A549 (cell line): ENCODE data around the gene CFAP58. TPM values are rescaled to one million over a fixed set of nuclear protein-coding genes. Genes with fewer than 3 reads are reported as not detected.

Experiments used
- ATAC-seq, 2 experiments: fragments of 200-7000 bp in 1 of 2; fragments of >200 bp in 1 of 2; cut with Nextera tagmentation in 1 of 2; cut with Tn5 transposase in 1 of 2; 3 replicates each; pipeline versions ENCODE4 v1.8.0 to v1.9.1; 2018 to 2020; ENCODE audit warnings: mild to moderate bottlenecking in 1 of 2, moderate library complexity in 1 of 2
- CTCF ChIA-PET: fragments of 300-600 bp; sonication (Branson Sonifier 250); formaldehyde crosslinking; extraction: SDS; loops from one replicate; lab custom pipeline; 2021; ENCODE audit warnings: antibody characterized with exemption, inconsistent platforms; lab: Yijun Ruan, JAX
- POLR2A ChIA-PET: fragments of 350-600 bp; formaldehyde crosslinking; extraction: SDS; loops from one replicate; lab custom pipeline; 2021; ENCODE audit warnings: antibody characterized with exemption, inconsistent platforms; lab: Yijun Ruan, JAX
- DNase-seq, 2 experiments: peaks; one replicate each; pipeline versions ENCODE4 v3.0.0 to v3.0.0-alpha.2; 2011 to 2016; ENCODE audit warnings: low read depth in 1 of 2, low spot score in 1 of 2
- FAIRE-seq: peaks from 2 replicates; lab custom pipeline; 2011; peaks lifted over from hg19 to GRCh38; lab: Jason Lieb, UNC
- H3K27ac ChIP-seq, 2 experiments: fragments of >200 bp; sonication (Bioruptor Twin); formaldehyde crosslinking; 3 replicates each; pipeline ENCODE4 v1.5.1; 2016 to 2017
- H3K4me1 ChIP-seq: fragments of >200 bp; sonication (Bioruptor Twin); formaldehyde crosslinking; 3 replicates; pipeline ENCODE4 v1.6.1; 2016
- H3K4me2 ChIP-seq: fragments of >200 bp; sonication (Bioruptor Twin); formaldehyde crosslinking; 3 replicates; pipeline ENCODE4 v1.6.1; 2016
- H3K4me3 ChIP-seq: fragments of >200 bp; sonication (Bioruptor Twin); formaldehyde crosslinking; 3 replicates; pipeline ENCODE4 v1.5.1; 2016
- H3K9me3 ChIP-seq: fragments of >200 bp; sonication (Bioruptor Twin); formaldehyde crosslinking; 3 replicates; pipeline ENCODE4 v1.6.1; 2016
- BCL3 ChIP-seq: fragments of >200 bp; sonication (Bioruptor Twin); formaldehyde crosslinking; IDR thresholded peaks from 3 replicates; pipeline ENCODE4 v1.6.1; 2016
- CHD2 ChIP-seq: fragments of 150-350 bp; IDR thresholded peaks from 2 replicates; pipeline ENCODE4 v1.6.1; 2014; ENCODE audit warnings: low read length; ENCODE audit not compliant: partially characterized antibody
- CTCF ChIP-seq: fragments of >200 bp; sonication (Bioruptor Twin); formaldehyde crosslinking; IDR thresholded peaks from 3 replicates; pipeline ENCODE4 v1.5.1; 2016
- E2F6 ChIP-seq: IDR thresholded peaks from 2 replicates; pipeline ENCODE4 v1.6.1; 2012; ENCODE audit warnings: low read depth, borderline replicate concordance
- FOSB ChIP-seq: fragments of 250-450 bp; sonication (Bioruptor Pico); IDR thresholded peaks from 2 replicates; pipeline ENCODE4 v1.5.0; 2020; ENCODE audit warnings: mild to moderate bottlenecking, moderate library complexity
- FOSL2 ChIP-seq, 2 experiments: fragments of 450-650 bp in 1 of 2; fragments of >200 bp in 1 of 2; sonication (Bioruptor Twin) in 1 of 2; formaldehyde crosslinking; IDR thresholded peaks; 2 replicates each; pipeline versions ENCODE4 v1.5.0 to v1.6.1; 2016 to 2020; ENCODE audit warnings: mild to moderate bottlenecking in 1 of 2, moderate library complexity in 1 of 2
- HMGXB4 ChIP-seq: fragments of 250-450 bp; sonication (Bioruptor Pico); IDR thresholded peaks from 2 replicates; pipeline ENCODE4 v1.5.0; 2021; ENCODE audit warnings: mild to moderate bottlenecking, moderate library complexity, borderline replicate concordance
- HOXA7 ChIP-seq: fragments of 250-450 bp; sonication (Bioruptor Pico); IDR thresholded peaks from 2 replicates; pipeline ENCODE4 v1.5.0; 2020; ENCODE audit warnings: mild to moderate bottlenecking, moderate library complexity
- HOXB5 ChIP-seq: fragments of 250-450 bp; sonication (Bioruptor Pico); IDR thresholded peaks from 2 replicates; pipeline ENCODE4 v1.5.0; 2020; ENCODE audit warnings: mild to moderate bottlenecking, moderate library complexity
- KDM1A ChIP-seq: fragments of 200-600 bp; sonication (generic); IDR thresholded peaks from 2 replicates; pipeline ENCODE4 v1.6.1; 2016; ENCODE audit warnings: low read depth, mild to moderate bottlenecking
- MAFK ChIP-seq: fragments of 450-650 bp; IDR thresholded peaks from 2 replicates; pipeline ENCODE4 v1.6.1; 2014; ENCODE audit not compliant: partially characterized antibody
- PHF8 ChIP-seq: fragments of 200-600 bp; sonication (generic); IDR thresholded peaks from 2 replicates; pipeline ENCODE4 v1.6.1; 2016; ENCODE audit warnings: low read depth, mild to moderate bottlenecking, antibody characterized with exemption, moderate library complexity, borderline replicate concordance
- POLR2A ChIP-seq: IDR thresholded peaks from 2 replicates; pipeline ENCODE4 v1.6.1; 2012; ENCODE audit warnings: mild to moderate bottlenecking, low read length
- TFCP2L1 ChIP-seq: fragments of 250-450 bp; sonication (Bioruptor Pico); IDR thresholded peaks from 2 replicates; pipeline ENCODE4 v1.5.0; 2021; ENCODE audit warnings: mild to moderate bottlenecking
- ZFP36 ChIP-seq: fragments of 450-650 bp; IDR thresholded peaks from 2 replicates; pipeline ENCODE4 v1.6.1; 2014; ENCODE audit warnings: borderline replicate concordance; ENCODE audit not compliant: partially characterized antibody
- ZSCAN20 ChIP-seq: fragments of 250-450 bp; sonication (Bioruptor Pico); IDR thresholded peaks from 2 replicates; pipeline ENCODE4 v1.8.0; 2022; ENCODE audit warnings: mild to moderate bottlenecking, moderate library complexity
- WGBS: methylation state at CpG from one replicate; pipeline ENCODE4 v1.1.6; 2017; ENCODE audit errors: missing lambda C conversion rate; 5-methylcytosine and 5-hydroxymethylcytosine counted together
- polyA plus RNA-seq, 4 experiments: library from polyadenylated mRNA; depleted of rRNA in 3 of 4; stranded (reverse); fragments of >200 nt; fragmentation: RNase III in 1 of 4; extraction: RNeasy Plus Mini Kit Qiagen cat#74134 plus additional on column Dnase treatment in 1 of 4; gene quantifications; 2 replicates in 3 of 4; 3 replicates in 1 of 4; pipeline ENCODE4 v1.2.3, GENCODE V29; 2011 to 2017

The CFAP58 gene
- polyA plus RNA-seq, 2 of the 4 experiments (the other 2 are of a cell fraction), result 0.22 to 0.25 TPM

GRCh38 chr10:104501864-104502579 is 148.4 kb downstream of the CFAP58 start:
- POLR2A ChIA-PET, result no interaction called here
- no peaks in the 10 kb centered on the region for H3K9me3 ChIP-seq
- no peak for FAIRE-seq
- CTCF ChIA-PET, result interaction anchor here (0.5 to 1.3 kb wide), 2 partner anchors 11 to 152 kb away, joined by 3 to 4 read pairs; no protein-coding TSS in a partner anchor
- no peak overlapping the region for H3K27ac ChIP-seq
- WGBS, result 30% methylated on average over 7 of the region's 7 CpGs
- no peak overlapping the region for H3K4me2 ChIP-seq
- TF ChIP-seq ZSCAN20 (CRISPR knock-in tag), result no peak
- no peak for DNase-seq
- no peak for ATAC-seq
- H3K4me1 ChIP-seq, result no peaks in the 10 kb centered on the region
- H3K4me3 ChIP-seq, result no peak overlapping the region

GRCh38 chr10:104502907-104503306 is 149.3 kb downstream of the CFAP58 start:
- Histone ChIP-seq H3K4me1 (no peaks in the 10 kb centered on the region), H3K27ac (no peak overlapping the region), H3K4me2 (no peak overlapping the region), H3K4me3 (no peak overlapping the region), H3K9me3 (no peaks in the 10 kb centered on the region)
- FAIRE-seq, result no peak
- ChIA-PET POLR2A (no interaction called here), CTCF (interaction anchor here (1.3 kb wide), 1 partner anchor 10 kb away, joined by 4 read pairs; no protein-coding TSS in a partner anchor)
- TF ChIP-seq BCL3 (no peak), MAFK (no peak), E2F6 (no peak), POLR2A (no peak), HOXA7 (CRISPR knock-in tag) (no peak), HMGXB4 (no peak), ZFP36 (no peak), HOXB5 (CRISPR knock-in tag) (no peak), CTCF (no peak), FOSB (CRISPR knock-in tag) (no peak), TFCP2L1 (CRISPR knock-in tag) (no peak), KDM1A (no peak), CHD2 (no peak), PHF8 (no peak), ZSCAN20 (CRISPR knock-in tag) (no peak), FOSL2 (IDR thresholded peaks at IDR 0.05) (no peak), FOSL2 (CRISPR knock-in tag; IDR thresholded peaks at IDR 0.05) (no peak)
- no peak for DNase-seq
- peak; percentile 29 to 51; a peak in 1 of 6 replicates for ATAC-seq
- 12% methylated on average over 6 of the region's 6 CpGs for WGBS

Other genes with a start within 250 kb of the CFAP58 start
- 11.2 and 17.6 TPM in 2 replicates for gene SFR1, start 231.7 kb upstream of the CFAP58 start, polyA plus RNA-seq (2011; rRNA removed)
- gene SFR1, start 231.7 kb upstream of the CFAP58 start, polyA plus RNA-seq (2017; fragmentation: RNase III; extraction: RNeasy Plus Mini Kit Qiagen cat#74134 plus additional on column Dnase treatment), result 15.8 to 16.8 TPM (median 16.2 TPM) in 3 replicates
- 0.42 and 0.75 TPM in 2 replicates for gene CFAP43, start 121.5 kb upstream of the CFAP58 start, polyA plus RNA-seq (2011; rRNA removed)
- 0.16 to 0.36 TPM (median 0.31 TPM) in 3 replicates for gene CFAP43, start 121.5 kb upstream of the CFAP58 start, polyA plus RNA-seq (2017; fragmentation: RNase III; extraction: RNeasy Plus Mini Kit Qiagen cat#74134 plus additional on column Dnase treatment)
- 172 and 204 TPM in 2 replicates for gene GSTO1, start 98.9 kb upstream of the CFAP58 start, polyA plus RNA-seq (2011; rRNA removed)
- 152 to 163 TPM (median 156 TPM) in 3 replicates for gene GSTO1, start 98.9 kb upstream of the CFAP58 start, polyA plus RNA-seq (2017; fragmentation: RNase III; extraction: RNeasy Plus Mini Kit Qiagen cat#74134 plus additional on column Dnase treatment)
- 5.7 and 6.3 TPM in 2 replicates for gene GSTO2, start 84.6 kb upstream of the CFAP58 start, polyA plus RNA-seq (2011; rRNA removed)
- 1.3 to 1.9 TPM (median 1.8 TPM) in 3 replicates for gene GSTO2, start 84.6 kb upstream of the CFAP58 start, polyA plus RNA-seq (2017; fragmentation: RNase III; extraction: RNeasy Plus Mini Kit Qiagen cat#74134 plus additional on column Dnase treatment)
- 14.8 and 17.4 TPM in 2 replicates for gene ITPRIP, start 15.4 kb upstream of the CFAP58 start, polyA plus RNA-seq (2011; rRNA removed)
- gene ITPRIP, start 15.4 kb upstream of the CFAP58 start, polyA plus RNA-seq (2017; fragmentation: RNase III; extraction: RNeasy Plus Mini Kit Qiagen cat#74134 plus additional on column Dnase treatment), result 18.3 to 21.0 TPM (median 19.8 TPM) in 3 replicates